HepG2 (cell line): Measurements from ENCODE around the gene CHMP4B. TPM values are rescaled to one million over a fixed set of nuclear protein-coding genes. Genes with fewer than 3 reads are reported as not detected.

Source experiments
- ETV5 ChIP-seq: IDR thresholded peaks from 2 replicates; pipeline ENCODE4 v1.6.1; 2018; ENCODE audit warnings: missing biosample characterization, missing genetic modification reagents, inconsistent platforms, borderline replicate concordance
- FOXK2 ChIP-seq: fragments of 450-650 bp; IDR thresholded peaks from 2 replicates; pipeline ENCODE4 v1.6.1; 2016
- HIVEP1 ChIP-seq: sonication (generic); formaldehyde crosslinking; IDR thresholded peaks from 2 replicates; pipeline ENCODE4 v1.4.0; 2020; ENCODE audit warnings: mild to moderate bottlenecking, missing genetic modification reagents
- MEF2D ChIP-seq: sonication (generic); formaldehyde crosslinking; IDR thresholded peaks from 2 replicates; pipeline ENCODE4 v1.5.1; 2020; ENCODE audit warnings: mild to moderate bottlenecking, missing genetic modification reagents
- SRSF1 ChIP-seq: fragments of 200-400 bp; formaldehyde crosslinking; optimal IDR thresholded peaks from 2 replicates; pipeline ENCODE3; 2017; ENCODE audit warnings: mild to moderate bottlenecking, low read depth, low read length, moderate library complexity
- ZNF225 ChIP-seq: sonication (generic); formaldehyde crosslinking; IDR thresholded peaks from 2 replicates; pipeline ENCODE4 v1.4.0; 2020; ENCODE audit warnings: mild to moderate bottlenecking, missing genetic modification reagents
- ZNF253 ChIP-seq: sonication (generic); formaldehyde crosslinking; IDR thresholded peaks from 2 replicates; pipeline ENCODE4 v1.8.0; 2022; ENCODE audit warnings: mild to moderate bottlenecking, missing genetic modification reagents, borderline replicate concordance
- ZNF260 ChIP-seq: sonication (generic); formaldehyde crosslinking; IDR thresholded peaks from 2 replicates; pipeline ENCODE4 v1.4.0; 2020; ENCODE audit warnings: missing genetic modification reagents, low read depth, mild to moderate bottlenecking, borderline replicate concordance
- ZNF616 ChIP-seq: sonication (generic); formaldehyde crosslinking; IDR thresholded peaks from 2 replicates; pipeline ENCODE4 v1.5.0; 2020; ENCODE audit warnings: low read depth, mild to moderate bottlenecking, missing genetic modification reagents
- ZNF629 ChIP-seq: sonication (generic); formaldehyde crosslinking; conservative IDR thresholded peaks from 2 replicates; pipeline ENCODE4 v1.5.0; 2020; ENCODE audit warnings: missing genetic modification reagents
- ZNF670 ChIP-seq: sonication (generic); formaldehyde crosslinking; IDR thresholded peaks from 2 replicates; pipeline ENCODE4 v1.8.0; 2022; ENCODE audit warnings: mild to moderate bottlenecking, missing genetic modification reagents, borderline replicate concordance
- ZNF773 ChIP-seq: sonication (generic); formaldehyde crosslinking; IDR thresholded peaks from 2 replicates; pipeline ENCODE4 v1.4.0; 2020; ENCODE audit warnings: missing genetic modification reagents, borderline replicate concordance
- polyA plus RNA-seq, 8 experiments: library from polyadenylated mRNA; depleted of rRNA in 3 of 8; stranded (reverse) in 7 of 8; unstranded in 1 of 8; fragments of >200 nt; fragmentation: Illumina TruSeq in 4 of 8; extraction: Trizol in 4 of 8; gene quantifications; 2 replicates each; pipeline versions ENCODE4 v1.2.1 to v1.2.3, GENCODE V29; 2011 to 2016; ENCODE audit warnings: low read depth in 4 of 8, missing spikeins in 1 of 8, mixed read lengths in 1 of 8; ENCODE audit not compliant: insufficient read depth in 1 of 8
- total RNA-seq, 5 experiments: library from RNA; depleted of rRNA; stranded (reverse); fragments of >200 nt; fragmentation: Illumina TruSeq; extraction: Trizol; gene quantifications; 2 replicates each; pipeline ENCODE4 v1.2.3, GENCODE V29; 2016; ENCODE audit warnings: low read depth in 1 of 5
- TF ChIP-seq, protein P1 (sequence below): sonication (generic); formaldehyde crosslinking; conservative IDR thresholded peaks from 2 replicates; pipeline ENCODE4 v1.4.0; 2020; ENCODE audit warnings: mild to moderate bottlenecking, missing genetic modification reagents, moderate library complexity
- TF ChIP-seq, protein P2 (sequence below): sonication (generic); formaldehyde crosslinking; IDR thresholded peaks from 2 replicates; pipeline ENCODE4 v1.4.0; 2020; ENCODE audit warnings: mild to moderate bottlenecking, missing genetic modification reagents
- TF ChIP-seq, protein P3 (sequence below): sonication (generic); IDR thresholded peaks from 2 replicates; pipeline ENCODE4 v1.6.1; 2016; ENCODE audit warnings: low read depth, borderline replicate concordance
- TF ChIP-seq, protein P4 (sequence below): sonication (generic); formaldehyde crosslinking; IDR thresholded peaks from 2 replicates; pipeline ENCODE4 v1.8.1; 2023; ENCODE audit warnings: mild to moderate bottlenecking, missing genetic modification reagents
- TF ChIP-seq, protein P5 (sequence below): sonication (generic); formaldehyde crosslinking; IDR thresholded peaks from 2 replicates; pipeline ENCODE4 v1.4.0; 2020; ENCODE audit warnings: missing genetic modification reagents, borderline replicate concordance

Gene CHMP4B
- total and polyA plus RNA-seq, 2 of the 13 experiments (the other 11 are each of a cell fraction or from before 2014, with no cell fraction given): 40.1 to 45.6 TPM

DNA sequence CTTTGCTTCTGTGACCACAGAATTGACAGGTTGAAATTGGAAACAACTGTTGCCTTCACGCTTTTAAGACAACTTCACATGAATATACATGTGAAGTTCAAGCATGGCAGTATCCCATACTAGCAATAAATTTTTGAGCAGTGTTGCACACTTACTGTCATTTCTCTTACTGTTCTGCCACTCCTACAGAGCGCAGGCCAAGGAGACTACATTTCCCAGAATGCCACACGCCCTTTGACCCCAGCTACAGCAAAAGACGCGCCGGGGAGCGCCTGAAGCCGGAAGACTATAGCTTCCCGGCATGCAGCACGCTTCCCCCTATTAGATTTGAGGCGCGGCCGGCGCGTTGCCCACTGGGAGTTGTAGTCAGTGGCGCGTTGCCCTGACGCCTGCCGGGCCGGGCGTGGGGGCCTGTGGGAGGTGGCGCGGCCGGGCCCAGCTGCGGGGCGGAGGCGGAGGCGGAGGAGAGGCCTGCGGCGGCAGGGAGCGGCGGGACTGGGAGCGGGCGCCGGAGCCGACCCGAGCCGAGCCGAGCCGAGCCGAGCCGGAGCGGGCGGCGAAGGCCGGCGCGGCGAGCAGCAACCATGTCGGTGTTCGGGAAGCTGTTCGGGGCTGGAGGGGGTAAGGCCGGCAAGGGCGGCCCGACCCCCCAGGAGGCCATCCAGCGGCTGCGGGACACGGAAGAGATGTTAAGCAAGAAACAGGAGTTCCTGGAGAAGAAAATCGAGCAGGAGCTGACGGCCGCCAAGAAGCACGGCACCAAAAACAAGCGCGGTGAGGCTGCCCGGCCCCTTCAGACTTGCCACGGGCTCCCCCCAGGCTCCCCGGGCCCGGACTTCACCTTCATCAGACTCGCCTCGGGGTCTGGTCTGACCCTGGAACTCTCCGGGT lies at the start of gene CHMP4B (continued):
- TF ChIP-seq, protein P1, sequence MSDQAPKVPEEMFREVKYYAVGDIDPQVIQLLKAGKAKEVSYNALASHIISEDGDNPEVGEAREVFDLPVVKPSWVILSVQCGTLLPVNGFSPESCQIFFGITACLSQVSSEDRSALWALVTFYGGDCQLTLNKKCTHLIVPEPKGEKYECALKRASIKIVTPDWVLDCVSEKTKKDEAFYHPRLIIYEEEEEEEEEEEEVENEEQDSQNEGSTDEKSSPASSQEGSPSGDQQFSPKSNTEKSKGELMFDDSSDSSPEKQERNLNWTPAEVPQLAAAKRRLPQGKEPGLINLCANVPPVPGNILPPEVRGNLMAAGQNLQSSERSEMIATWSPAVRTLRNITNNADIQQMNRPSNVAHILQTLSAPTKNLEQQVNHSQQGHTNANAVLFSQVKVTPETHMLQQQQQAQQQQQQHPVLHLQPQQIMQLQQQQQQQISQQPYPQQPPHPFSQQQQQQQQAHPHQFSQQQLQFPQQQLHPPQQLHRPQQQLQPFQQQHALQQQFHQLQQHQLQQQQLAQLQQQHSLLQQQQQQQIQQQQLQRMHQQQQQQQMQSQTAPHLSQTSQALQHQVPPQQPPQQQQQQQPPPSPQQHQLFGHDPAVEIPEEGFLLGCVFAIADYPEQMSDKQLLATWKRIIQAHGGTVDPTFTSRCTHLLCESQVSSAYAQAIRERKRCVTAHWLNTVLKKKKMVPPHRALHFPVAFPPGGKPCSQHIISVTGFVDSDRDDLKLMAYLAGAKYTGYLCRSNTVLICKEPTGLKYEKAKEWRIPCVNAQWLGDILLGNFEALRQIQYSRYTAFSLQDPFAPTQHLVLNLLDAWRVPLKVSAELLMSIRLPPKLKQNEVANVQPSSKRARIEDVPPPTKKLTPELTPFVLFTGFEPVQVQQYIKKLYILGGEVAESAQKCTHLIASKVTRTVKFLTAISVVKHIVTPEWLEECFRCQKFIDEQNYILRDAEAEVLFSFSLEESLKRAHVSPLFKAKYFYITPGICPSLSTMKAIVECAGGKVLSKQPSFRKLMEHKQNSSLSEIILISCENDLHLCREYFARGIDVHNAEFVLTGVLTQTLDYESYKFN (CRISPR knock-in tag): peak; percentile 73
- peak; percentile 52; the same call in 1 of the 2 replicates for TF ChIP-seq ZNF773 (CRISPR knock-in tag)
- TF ChIP-seq, protein P2, sequence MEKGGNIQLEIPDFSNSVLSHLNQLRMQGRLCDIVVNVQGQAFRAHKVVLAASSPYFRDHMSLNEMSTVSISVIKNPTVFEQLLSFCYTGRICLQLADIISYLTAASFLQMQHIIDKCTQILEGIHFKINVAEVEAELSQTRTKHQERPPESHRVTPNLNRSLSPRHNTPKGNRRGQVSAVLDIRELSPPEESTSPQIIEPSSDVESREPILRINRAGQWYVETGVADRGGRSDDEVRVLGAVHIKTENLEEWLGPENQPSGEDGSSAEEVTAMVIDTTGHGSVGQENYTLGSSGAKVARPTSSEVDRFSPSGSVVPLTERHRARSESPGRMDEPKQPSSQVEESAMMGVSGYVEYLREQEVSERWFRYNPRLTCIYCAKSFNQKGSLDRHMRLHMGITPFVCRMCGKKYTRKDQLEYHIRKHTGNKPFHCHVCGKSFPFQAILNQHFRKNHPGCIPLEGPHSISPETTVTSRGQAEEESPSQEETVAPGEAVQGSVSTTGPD (CRISPR knock-in tag): no peak; the same call in 1 of the 2 replicates
- TF ChIP-seq HIVEP1 (CRISPR knock-in tag): no peak
- TF ChIP-seq, protein P3, sequence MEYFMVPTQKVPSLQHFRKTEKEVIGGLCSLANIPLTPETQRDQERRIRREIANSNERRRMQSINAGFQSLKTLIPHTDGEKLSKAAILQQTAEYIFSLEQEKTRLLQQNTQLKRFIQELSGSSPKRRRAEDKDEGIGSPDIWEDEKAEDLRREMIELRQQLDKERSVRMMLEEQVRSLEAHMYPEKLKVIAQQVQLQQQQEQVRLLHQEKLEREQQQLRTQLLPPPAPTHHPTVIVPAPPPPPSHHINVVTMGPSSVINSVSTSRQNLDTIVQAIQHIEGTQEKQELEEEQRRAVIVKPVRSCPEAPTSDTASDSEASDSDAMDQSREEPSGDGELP: peak; percentile 84; the same call in 1 of the 2 replicates
- TF ChIP-seq SRSF1: peak; percentile 93
- 0 out of 2 replicates have a peak, but pooled peaks have one; percentile 10 for TF ChIP-seq ZNF225
- TF ChIP-seq ZNF253 (CRISPR knock-in tag): no peak
- TF ChIP-seq MEF2D (CRISPR knock-in tag): no peak
- peak; percentile 83 for TF ChIP-seq ETV5
- TF ChIP-seq, protein P4, sequence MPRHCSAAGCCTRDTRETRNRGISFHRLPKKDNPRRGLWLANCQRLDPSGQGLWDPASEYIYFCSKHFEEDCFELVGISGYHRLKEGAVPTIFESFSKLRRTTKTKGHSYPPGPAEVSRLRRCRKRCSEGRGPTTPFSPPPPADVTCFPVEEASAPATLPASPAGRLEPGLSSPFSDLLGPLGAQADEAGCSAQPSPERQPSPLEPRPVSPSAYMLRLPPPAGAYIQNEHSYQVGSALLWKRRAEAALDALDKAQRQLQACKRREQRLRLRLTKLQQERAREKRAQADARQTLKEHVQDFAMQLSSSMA (CRISPR knock-in tag): 0 out of 2 replicates have a peak, but pooled peaks have one; percentile 73
- TF ChIP-seq ZNF629 (CRISPR knock-in tag): no peak
- TF ChIP-seq ZNF260: no peak
- TF ChIP-seq, protein P5, sequence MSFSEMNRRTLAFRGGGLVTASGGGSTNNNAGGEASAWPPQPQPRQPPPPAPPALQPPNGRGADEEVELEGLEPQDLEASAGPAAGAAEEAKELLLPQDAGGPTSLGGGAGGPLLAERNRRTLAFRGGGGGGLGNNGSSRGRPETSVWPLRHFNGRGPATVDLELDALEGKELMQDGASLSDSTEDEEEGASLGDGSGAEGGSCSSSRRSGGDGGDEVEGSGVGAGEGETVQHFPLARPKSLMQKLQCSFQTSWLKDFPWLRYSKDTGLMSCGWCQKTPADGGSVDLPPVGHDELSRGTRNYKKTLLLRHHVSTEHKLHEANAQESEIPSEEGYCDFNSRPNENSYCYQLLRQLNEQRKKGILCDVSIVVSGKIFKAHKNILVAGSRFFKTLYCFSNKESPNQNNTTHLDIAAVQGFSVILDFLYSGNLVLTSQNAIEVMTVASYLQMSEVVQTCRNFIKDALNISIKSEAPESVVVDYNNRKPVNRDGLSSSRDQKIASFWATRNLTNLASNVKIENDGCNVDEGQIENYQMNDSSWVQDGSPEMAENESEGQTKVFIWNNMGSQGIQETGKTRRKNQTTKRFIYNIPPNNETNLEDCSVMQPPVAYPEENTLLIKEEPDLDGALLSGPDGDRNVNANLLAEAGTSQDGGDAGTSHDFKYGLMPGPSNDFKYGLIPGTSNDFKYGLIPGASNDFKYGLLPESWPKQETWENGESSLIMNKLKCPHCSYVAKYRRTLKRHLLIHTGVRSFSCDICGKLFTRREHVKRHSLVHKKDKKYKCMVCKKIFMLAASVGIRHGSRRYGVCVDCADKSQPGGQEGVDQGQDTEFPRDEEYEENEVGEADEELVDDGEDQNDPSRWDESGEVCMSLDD: no peak
- no peak for TF ChIP-seq FOXK2
- TF ChIP-seq ZNF670 (CRISPR knock-in tag): peak; percentile 83; the same call in 1 of the 2 replicates
- peak; percentile 88; the same call in 1 of the 2 replicates for TF ChIP-seq ZNF616
